HG02884 (cell line): ENCODE measurements around the gene AGAP1.

ENCODE experiments used
- ATAC-seq: cut with Tn5 transposase; IDR thresholded peaks from one replicate; pipeline ENCODE4 v1.9.1; 2021; ENCODE audit warnings: mild to moderate bottlenecking, moderate library complexity; ENCODE audit not compliant: unreplicated experiment

Gene AGAP1

DNA sequence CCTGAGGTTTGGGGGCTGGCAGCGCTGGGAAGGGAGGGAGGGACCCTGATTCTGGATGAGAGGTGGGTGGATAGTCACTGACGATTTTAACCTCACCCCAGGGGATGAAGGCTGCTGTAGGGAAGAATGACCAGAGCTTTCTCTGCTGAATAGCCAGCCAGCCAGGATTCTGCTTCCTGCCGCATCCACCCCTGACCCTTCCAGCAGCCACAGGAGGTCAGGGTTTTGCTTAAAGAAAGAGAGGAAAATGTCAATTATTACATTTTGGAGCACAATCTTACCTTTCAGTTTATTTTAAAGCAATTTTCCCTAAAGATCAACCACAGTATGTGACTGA is 456.6 kb downstream of the AGAP1 start:
- ATAC-seq, result no peak

GRCh38 chr2:235951493-235951892 is 457.6 kb downstream of the AGAP1 start:
- ATAC-seq, result no peak

DNA sequence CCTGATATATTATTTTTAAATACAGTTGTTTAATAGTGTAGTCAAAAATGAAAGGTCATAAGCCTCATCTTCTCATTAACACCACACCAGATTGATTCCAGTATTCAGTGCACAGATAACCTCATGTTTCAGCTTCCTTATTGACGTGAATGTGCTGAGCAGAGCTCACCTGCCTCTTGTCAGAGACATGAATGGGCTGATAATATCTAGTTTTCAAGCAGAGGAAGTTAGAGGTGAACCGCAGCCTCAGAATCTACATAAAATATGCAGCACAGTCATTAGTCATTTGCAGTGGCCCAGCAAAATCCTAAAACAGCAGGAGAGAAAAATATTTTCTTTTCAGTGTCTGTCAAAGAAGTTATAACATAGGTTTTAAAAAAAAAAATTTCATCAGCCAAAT is 458.1 kb downstream of the AGAP1 start:
- ATAC-seq, result no peak

DNA sequence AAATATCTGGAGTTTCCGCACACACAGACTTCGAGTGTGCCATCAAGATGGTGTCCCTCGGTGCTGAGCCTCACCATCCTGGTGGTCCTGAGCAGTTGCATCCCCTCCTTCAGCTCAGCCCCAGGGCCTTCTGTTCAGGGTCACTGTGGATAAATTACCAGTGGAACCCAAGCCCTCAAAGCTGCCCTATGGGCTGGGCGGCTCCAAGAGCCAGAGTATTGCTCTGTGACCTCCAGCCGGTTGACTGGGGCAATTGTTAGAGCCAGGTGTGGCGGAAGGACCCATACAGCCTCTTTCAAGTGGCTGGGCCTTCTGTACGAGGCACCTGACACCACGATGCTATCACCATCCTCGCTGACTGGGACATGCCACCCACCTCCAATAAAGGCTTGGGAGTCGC is 458.9 kb downstream of the AGAP1 start:
- no peak for ATAC-seq

- no peak for ATAC-seq
Observed at GRCh38 chr2:235954281-235954680, 460.4 kb downstream of the AGAP1 start.

GRCh38 chr2:235954888-235955480 is 461.1 kb downstream of the AGAP1 start:
- ATAC-seq, result no peak

DNA sequence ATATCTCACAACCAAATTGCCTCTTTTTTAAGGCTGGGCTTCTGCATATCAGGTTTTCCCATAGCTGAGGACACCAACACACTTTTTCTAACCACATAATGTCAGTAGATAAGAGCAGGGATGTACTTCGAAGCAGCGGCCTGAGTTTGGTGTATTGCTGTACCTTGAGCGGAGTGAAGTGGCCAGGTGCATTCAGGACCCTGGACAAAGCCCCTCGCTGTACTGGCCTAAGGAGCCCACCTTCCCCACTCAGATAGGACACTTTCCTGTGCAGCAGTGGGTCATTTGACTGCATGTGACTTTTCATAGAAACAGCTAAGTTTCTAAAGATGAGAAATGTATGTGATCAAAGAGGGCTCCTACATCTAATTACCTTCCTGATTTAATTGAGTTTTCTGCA is 461.8 kb downstream of the AGAP1 start:
- no peak for ATAC-seq

- no peak for ATAC-seq
Observed at GRCh38 chr2:235956281-235956970, 462.6 kb downstream of the AGAP1 start.

DNA sequence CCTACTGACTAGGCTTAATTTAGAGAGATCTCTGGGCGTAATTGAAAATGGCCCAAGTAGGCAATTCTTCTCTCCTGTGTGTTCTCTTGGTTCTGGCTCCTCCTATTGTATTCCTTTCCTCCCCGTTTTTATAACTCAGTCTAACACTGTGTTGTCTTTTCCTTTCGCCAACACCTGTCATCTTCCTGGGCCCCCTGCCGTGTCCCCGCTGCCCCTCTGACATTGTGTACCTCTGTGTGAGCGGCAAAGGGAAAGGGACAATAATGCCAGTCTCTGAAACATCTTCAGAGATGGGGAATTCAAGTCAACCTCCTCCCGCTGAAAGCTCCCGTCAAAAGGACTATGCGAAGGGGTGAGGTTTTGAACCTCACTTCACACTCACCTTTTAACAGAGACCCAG is 463.4 kb downstream of the AGAP1 start:
- ATAC-seq, result no peak

DNA sequence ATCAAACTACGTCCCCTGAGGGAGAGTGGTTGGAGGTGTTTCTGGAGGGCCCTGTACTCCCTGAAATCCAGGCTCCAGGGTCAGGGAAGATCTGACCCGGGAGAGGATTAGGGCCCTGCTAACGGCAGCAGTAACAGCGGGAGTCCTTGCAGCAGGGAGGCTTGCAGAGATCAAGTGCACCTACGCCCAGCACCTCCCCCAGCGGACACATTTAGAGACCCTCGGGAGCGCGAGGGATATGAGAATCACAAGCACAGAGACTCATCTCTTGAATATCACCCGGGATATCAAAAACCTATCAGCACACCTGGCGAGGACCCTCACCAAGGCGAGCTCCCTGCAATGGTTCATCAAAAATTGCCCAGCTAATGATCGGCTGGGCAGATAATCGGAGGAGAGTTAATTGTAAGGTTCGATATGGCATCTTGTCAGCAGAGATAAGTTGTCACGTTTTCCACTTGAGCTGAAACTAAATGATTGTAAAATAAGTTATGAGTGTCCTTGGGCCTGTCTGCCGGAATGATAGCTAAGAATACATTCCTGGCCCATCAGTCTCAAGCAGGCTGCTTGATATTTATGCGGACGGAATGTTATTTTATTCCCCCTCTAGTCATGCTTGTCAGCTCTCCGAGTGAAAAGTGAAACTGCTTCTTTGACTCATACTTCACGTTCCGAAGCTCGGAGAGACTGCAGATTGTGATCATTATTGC is 464.5 kb downstream of the AGAP1 start:
- no peak for ATAC-seq

DNA sequence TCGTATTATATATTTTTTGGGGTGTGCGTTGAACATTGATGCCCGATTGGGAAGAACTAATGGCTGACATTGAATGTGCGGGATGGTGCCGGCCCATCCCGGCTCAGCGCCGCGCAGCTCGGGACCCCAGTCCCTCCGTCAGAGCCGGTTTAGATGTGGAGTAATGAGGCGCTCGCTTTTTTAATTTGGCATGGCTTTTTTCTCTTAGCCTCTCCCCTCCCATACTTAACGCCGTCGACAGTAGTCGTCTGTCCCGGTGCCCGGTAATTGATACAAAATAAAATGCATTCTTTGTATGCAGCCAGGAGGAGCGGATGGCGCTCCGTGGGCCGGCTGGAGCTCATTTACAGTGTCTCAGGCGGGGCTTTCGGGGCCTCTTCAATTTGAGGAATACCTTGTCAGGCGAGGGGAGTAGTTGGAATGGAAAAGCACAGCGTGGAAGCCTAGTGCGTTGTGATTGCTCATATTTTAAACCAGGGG is 465.1 kb downstream of the AGAP1 start:
- ATAC-seq, result no peak

DNA sequence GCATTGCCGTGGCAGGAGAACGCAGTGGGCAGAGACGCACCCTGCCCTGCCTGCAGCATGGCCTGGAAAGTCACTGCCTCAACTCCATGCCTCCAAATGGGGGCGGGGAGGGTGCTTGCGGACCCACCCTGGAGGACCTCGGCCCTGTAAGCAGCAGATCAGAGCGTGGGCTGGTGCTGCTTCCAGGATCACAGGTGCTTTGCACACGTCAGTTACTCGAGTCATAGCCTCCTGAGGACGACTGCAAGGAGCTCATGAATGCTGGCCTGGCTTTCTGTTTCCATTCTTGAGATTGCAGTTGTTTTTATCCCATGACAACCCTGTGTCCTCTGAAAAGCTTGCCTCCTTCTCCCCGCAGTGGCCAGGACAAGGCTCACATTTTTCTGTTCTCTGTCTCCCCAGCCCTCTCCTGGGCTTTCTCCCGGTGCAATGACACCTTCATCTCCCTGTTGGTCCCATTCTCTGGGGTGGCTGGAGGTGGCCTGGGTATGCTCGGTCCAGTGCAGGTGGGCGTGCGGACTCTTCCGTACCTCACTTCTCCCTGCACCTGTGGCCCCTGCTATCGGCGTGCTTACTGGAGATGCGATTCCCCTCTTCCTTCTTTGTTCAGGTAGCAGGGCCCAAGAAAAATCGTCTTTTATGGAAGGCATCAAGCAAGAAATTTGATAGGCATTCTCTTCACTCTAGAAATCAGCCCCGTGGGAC is 466.3 kb downstream of the AGAP1 start:
- ATAC-seq, result no peak

DNA sequence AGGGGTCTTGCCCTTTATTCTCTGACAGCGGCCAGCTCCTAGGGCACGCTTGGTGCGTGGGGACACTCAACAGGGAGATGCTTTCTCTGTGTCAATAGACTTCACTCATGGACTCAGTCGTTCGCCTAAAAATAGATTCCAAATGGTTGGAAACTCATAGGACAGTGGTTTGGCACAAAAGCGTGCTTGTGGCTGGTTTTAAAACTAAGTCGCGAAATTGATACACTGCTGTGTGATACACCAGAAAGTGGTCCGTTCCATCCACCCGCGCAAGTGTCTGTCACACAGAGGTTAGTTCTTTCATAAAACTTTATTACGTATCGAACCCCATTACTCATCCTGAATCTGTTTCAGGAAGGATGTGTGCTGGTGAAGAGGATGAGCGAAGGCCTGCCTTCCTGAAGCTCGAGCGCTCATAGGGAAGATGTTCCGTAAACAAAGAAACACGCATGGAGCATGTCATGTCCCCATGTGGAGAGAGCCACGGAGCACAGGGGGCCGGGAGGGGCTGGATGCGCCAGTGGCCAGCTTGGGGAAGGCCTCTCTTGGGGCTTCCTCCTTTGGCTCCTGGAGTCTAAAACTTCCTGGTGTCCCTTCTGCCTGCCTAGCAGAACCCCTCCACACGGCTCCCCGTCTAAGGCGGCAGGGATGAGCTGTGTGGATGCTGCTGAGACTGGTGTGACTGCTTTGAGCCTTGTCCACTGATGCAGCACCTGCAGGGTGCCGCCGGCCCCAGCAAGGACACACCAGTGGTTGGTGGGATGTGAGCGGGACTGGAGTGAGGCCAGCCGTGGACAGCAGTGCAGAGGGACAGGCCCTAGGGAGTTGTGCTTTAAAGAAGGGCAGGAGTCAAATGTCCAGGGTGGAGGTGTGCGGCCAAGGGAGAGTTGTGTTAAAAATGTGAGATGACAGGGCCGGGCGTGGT is 467.1 kb downstream of the AGAP1 start:
- no peak for ATAC-seq

- ATAC-seq, result no peak
Observed at GRCh38 chr2:235961711-235962110, 467.9 kb downstream of the AGAP1 start.

GRCh38 chr2:235963853-235964577 is 470.2 kb downstream of the AGAP1 start:
- ATAC-seq, result no peak

DNA sequence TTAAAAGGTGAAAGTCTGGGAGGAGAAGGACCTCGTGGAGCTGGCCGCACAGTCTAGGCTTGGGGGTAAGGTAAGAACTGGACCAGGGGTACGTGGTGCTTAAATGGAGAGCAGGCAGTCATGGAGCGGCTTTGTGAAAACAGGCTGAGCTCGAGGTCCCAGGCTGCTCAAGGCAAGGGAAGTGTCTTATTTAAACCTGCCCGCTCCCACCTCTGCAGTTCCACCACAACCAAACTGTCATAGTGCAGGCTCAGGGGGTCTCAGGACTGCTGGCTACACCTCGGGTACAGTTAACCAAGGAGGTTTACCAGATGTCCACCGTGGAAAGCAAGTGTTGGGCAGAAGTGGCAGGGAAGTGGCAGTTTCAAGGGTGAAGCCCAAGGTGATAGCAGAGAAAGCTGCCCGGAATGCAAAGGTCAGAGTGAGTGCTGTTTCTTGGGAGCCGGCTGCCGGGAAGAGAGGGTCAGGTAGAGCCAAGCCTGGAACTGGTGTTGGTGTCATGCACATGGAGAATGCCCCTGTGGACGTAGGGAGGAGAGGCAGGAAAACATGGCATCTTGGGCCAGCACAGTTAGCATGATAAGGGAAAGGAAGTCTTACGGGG is 471.0 kb downstream of the AGAP1 start:
- no peak for ATAC-seq

- ATAC-seq, result no peak
Observed at GRCh38 chr2:235966396-235966795, 472.6 kb downstream of the AGAP1 start.

- no peak for ATAC-seq
Observed at GRCh38 chr2:235966932-235967757, 473.3 kb downstream of the AGAP1 start.

DNA sequence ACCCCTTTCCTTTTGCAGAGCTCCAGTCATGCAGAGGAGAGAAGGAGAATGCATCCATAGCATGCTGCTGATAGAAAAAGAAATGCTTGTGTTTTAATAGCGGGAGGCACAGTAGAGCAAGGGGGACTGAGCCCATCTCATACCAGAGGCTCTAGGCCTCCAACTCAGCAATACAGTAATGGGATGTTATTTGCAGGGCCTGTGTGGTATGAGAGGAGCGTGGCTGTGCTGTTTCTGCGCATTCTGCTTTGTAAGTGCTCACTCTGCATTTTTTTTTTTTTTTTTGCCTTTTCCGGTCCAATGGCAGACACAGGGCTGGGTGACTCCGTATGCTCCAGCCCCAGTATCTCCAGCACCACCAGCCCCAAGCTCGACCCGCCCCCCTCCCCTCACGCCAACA is 474.3 kb downstream of the AGAP1 start:
- no peak for ATAC-seq
